DMS53 (cell line): ENCODE data around the gene UBE3D.

Experiments used
- DNase-seq: peaks from one replicate; lab custom pipeline; 2025; lab: John Stamatoyannopoulos, UW

UBE3D gene

GRCh38 chr6:82976179-82976578 is 89.5 kb downstream of the UBE3D start:
- no peak for DNase-seq

GRCh38 chr6:82971877-82972460 is 93.7 kb downstream of the UBE3D start:
- no peak for DNase-seq

DNA sequence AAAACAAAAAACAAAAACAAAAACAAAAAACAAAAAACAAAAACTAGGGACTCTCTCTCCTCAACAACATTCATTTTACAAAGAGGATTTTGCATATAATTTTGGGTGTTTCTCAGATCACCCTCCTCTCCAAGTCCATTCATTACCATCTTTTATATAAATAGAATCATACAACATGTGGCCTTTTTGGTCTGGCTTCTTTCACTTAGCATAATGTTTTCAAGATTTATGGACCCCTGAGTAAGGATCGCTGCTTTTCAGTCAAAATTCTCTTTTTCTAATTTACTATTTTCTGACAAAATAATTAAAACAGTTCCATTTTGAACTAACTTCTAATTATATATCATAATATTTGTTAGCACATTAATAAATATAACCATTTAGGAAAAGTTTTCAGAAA is 94.8 kb downstream of the UBE3D start:
- DNase-seq, result no peak

- no peak for DNase-seq
Observed at GRCh38 chr6:82968708-82969107, 96.9 kb downstream of the UBE3D start.

DNA sequence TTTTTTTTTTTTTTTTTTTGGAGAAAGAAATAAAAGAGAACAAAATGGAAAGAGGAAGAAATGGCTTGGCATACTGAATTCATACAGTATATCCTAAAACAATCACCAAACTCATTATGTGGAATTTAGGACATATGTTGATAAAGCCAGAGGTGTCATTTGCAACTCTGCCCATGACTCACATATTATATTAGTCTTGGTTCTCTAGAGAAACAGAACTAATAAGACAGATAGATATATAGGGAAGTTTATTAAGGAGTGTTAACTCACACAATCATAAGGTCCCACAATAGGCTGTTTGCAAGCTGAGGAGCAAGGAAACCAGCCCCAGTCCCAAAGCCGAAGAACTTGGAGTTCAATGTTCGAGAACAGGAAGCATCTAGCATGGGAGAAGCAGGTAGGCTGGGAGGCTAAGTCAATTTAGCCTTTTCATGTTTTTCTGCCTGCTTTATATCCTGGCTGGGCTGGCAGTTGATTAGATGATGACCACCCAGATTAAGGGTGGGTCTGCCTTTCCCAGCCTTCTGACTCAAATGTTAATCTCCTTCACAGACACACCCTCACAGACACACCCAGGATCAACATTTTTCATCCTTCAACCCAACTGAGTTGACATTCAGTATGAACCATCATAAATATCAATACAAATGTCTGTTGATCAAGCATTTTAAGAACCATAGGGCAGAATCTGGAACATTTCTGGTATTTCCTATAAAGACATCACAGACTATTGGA is 102.3 kb downstream of the UBE3D start:
- DNase-seq, result no peak

GRCh38 chr6:82959385-82959941 is 106.2 kb downstream of the UBE3D start:
- DNase-seq, result no peak

DNA sequence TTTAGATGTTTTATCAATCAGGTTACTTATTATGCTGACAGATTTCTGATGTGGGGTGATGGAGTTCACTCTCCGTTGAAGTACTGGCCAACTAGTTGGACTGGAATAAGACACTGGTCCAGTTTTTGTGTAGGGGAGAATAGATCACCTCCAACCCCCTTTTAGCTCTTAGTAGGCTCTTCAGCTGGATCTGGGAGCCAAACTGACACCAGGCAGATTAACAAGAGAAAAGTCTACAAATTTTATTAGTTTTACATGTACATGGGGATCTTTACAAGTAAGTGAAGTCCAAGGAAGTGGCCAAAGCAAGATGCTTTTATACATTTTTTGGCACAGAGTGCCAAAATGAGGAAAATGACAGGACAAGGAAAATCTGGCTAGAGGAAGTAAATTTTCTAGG is 107.1 kb downstream of the UBE3D start:
- DNase-seq, result no peak

- no peak for DNase-seq
Observed at GRCh38 chr6:82957868-82958245, 107.8 kb downstream of the UBE3D start.

- DNase-seq, result no peak
Observed at GRCh38 chr6:82957171-82957867, 108.3 kb downstream of the UBE3D start.

GRCh38 chr6:82955841-82956240 is 109.8 kb downstream of the UBE3D start:
- DNase-seq, result no peak

DNA sequence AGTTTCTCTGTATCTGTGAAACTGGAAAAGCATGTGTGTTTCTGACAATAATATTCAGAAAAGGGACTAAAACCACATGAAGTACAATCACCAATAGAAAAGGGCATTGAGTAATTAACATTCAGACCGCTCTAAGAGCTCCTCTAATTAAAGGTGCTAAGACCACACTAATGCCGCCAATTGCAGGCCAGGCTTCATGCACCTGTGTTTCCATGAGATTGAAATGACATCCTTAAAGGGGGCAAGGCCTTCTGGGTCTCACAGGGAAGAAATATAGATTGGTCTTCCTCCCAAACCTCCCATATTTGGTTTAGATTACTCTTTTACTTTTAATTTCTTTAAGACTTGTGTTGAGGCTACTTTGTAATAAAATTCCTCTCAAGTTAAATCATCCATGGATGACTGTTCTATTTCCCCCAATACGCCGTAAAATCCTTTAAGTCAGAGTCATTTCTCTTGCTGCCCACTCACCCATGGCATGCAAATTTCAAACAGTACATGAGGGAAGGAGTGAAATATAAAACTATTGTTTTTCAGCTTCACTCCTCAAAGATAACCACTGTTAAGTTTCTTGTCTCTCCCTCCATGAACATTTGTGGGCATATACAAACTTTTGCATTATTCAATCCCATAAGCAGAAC is 110.6 kb downstream of the UBE3D start:
- no peak for DNase-seq

DNA sequence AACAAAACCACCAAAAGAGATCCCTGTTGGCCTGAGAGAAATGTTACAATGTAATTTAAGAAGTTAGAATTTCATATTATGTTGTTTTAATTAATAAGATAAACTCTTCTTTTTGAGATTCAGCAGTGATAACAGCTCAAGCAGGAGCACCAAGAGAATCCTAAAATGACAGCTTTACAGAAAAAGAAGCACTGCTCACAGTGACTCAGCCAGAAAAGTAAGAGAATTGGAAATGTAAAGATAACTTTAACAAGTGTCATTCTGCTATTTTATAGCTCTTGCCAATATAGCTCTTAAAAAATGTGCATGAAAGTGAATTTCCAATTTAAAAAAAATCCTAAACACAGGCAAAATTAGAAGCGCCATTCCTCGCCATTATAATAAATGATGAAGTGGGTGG is 111.3 kb downstream of the UBE3D start:
- DNase-seq, result no peak

DNA sequence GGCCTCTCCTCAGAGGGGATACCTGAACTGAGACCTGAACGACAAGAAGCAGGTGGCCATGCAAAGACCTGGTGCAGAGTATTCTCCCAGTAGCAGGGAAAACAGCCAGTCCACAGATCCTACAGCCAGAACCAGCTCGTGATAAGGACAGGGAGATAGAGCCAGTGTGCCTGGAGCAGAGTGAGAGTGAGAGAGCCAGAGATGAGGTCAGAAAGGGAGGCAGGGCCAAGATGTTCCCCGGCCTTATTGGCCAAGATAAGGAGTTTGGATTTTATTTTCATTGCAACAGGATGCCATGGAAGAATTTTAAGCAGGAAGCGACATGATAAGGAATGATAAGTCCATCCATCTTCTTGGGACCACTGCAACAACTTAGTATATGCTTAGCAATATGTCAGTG is 111.8 kb downstream of the UBE3D start:
- DNase-seq, result no peak

GRCh38 chr6:82951935-82952334 is 113.7 kb downstream of the UBE3D start:
- no peak for DNase-seq

- DNase-seq, result no peak
Observed at GRCh38 chr6:82951389-82951788, 114.3 kb downstream of the UBE3D start.

DNA sequence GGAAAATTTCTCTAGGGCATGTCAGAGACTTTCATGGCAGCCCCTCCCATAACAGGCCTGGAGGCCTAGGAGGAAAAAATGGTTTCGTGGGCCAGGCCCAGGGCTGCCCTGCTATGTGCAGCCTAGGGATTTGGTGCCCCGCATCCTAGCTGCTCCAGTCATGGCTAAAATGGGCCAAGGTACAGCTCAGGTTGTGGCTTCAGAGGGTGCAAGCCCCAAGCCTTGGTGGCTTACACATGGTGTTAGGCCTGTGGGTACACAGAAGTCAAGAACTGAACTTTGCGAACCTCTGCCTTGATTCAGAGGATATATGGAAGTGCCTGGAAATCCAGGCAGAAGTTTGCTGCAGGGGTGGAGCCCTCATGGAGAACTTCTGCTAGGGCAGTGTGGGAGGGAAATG is 134.7 kb downstream of the UBE3D start:
- peak; percentile 9 for DNase-seq

DNA sequence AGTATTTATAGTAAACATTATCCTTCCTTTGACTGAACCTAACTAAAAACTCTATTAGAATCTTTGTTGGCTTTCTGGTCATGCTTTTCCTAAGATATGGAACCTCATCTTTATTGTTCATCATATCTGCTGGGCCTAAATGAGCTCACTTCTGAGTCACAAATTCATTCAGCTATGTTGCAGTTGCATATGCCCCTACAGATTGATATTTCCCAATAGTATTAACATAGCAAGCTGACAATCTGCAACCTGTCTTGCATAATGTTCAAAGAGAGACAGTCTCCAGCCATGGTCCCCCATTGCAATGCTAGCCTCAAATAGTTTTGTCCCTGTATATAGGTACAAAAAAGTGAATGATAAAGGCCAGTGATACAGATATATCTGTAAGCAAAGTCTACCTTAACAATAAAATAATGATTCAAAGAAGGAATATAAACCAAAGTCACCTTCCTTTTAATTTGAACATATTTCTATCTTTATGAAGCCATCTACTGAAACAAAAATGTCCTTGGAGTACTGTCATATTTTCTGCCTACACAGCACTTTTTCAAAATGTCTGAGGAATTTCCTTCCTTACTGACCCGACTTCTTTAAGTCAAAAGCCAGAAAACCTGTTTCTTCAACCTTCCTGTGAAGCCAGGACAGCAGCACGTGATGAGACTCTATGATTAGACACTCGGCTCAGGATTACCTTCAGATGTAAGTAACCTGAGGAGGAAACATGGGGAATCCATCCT is 140.7 kb downstream of the UBE3D start:
- DNase-seq, result no peak

- no peak for DNase-seq
Observed at GRCh38 chr6:82921258-82921657, 144.4 kb downstream of the UBE3D start.

- peak; percentile 24 for DNase-seq
Observed at GRCh38 chr6:82917346-82918064, 148.1 kb downstream of the UBE3D start.

DNA sequence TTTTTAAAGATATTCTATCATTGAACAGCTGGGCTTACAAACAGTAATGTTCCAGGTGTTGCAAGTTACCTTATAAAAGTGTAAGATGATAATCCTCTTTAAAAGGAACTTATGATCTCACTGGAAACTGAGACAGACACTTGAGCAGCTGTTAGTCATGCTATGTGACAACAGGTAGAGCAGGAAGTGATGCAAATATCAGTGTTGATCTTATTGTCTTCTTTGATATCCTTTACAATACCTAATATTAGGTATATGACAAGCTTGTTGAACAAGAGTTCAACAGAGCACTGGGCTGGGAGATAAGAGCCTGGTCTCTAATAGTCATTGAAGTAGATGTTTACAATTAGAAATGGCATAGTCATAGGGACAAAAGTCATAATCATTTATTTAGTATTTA is 150.0 kb downstream of the UBE3D start:
- DNase-seq, result peak; percentile 93

GRCh38 chr6:82914511-82914910 is 151.1 kb downstream of the UBE3D start:
- DNase-seq, result peak; percentile 12
